ENCODE data around the gene NFKBIL1. TPM values are rescaled to one million over a fixed set of nuclear protein-coding genes. Genes with fewer than 3 reads are reported as not detected.

NFKBIL1 gene
- total RNA-seq, 1 experiment from 2014 or later = 19.5 TPM

DNA sequence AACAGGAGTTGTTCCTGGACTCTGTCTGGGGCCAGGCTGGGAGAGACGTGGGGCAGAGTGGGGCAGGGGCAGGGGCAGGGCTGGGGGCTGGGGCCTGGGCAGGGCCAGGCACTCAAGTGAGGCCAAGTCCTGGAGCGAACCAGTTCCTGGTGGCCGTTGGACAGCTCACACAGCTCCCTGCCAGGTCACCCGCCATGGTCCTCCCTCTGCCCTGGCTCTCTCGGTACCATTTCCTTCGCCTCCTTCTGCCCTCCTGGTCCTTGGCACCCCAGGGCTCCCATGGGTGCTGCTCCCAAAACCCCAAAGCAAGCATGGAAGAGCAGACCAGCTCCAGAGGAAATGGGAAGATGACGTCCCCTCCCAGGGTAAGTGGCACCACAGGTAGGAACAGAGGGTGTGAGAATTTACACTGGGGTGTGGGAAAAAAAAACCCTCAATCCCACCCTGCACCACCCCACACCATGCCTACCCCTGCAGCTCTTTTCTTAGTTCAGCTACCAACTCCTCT, 18.5 kb upstream of the NFKBIL1 start, which contains the start of gene MCCD1 (continued):
- peak; percentile 83 for TF ChIP-seq ZNF425 (CRISPR knock-in tag; conservative IDR thresholded peaks at IDR 0.05)
- TF ChIP-seq ZNF317 (CRISPR knock-in tag; IDR thresholded peaks at IDR 0.05; ENCODE audit: borderline replicate concordance, low read depth) = no peak
- TF ChIP-seq CREB1 (CRISPR knock-in tag; IDR thresholded peaks at IDR 0.05) = no peak
- TF ChIP-seq, protein P1, sequence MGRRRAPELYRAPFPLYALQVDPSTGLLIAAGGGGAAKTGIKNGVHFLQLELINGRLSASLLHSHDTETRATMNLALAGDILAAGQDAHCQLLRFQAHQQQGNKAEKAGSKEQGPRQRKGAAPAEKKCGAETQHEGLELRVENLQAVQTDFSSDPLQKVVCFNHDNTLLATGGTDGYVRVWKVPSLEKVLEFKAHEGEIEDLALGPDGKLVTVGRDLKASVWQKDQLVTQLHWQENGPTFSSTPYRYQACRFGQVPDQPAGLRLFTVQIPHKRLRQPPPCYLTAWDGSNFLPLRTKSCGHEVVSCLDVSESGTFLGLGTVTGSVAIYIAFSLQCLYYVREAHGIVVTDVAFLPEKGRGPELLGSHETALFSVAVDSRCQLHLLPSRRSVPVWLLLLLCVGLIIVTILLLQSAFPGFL (CRISPR knock-in tag; IDR thresholded peaks at IDR 0.05; ENCODE audit: borderline replicate concordance) = no peak
- no peak for TF ChIP-seq OVOL2 (CRISPR knock-in tag; IDR thresholded peaks at IDR 0.05; ENCODE audit: borderline replicate concordance)
- no peak for TF ChIP-seq NR1H2 (CRISPR knock-in tag; IDR thresholded peaks at IDR 0.05)
- no peak for TF ChIP-seq NFE2L1 (CRISPR knock-in tag; IDR thresholded peaks at IDR 0.05)
- TF ChIP-seq ZNF138 (CRISPR knock-in tag; conservative IDR thresholded peaks at IDR 0.05) = no peak
- peak; percentile 80; the same call in 1 of the 2 replicates for TF ChIP-seq PRRX2 (CRISPR knock-in tag; IDR thresholded peaks at IDR 0.05)
- TF ChIP-seq EMX1 (CRISPR knock-in tag; IDR thresholded peaks at IDR 0.05) = no peak; the same call in 1 of the 2 replicates
- TF ChIP-seq ETV6 (CRISPR knock-in tag; IDR thresholded peaks at IDR 0.05) = no peak
- TF ChIP-seq NFATC4 (CRISPR knock-in tag; IDR thresholded peaks at IDR 0.05) = peak; percentile 78
- peak; percentile 79; the same call in 1 of the 2 replicates for TF ChIP-seq ZMAT4 (CRISPR knock-in tag; IDR thresholded peaks at IDR 0.05)
- TF ChIP-seq FOXK1 (CRISPR knock-in tag; IDR thresholded peaks at IDR 0.05) = no peak
- TF ChIP-seq TEAD1 (CRISPR knock-in tag; IDR thresholded peaks at IDR 0.05) = no peak
- TF ChIP-seq ZNF219 (CRISPR knock-in tag; IDR thresholded peaks at IDR 0.05; ENCODE audit: borderline replicate concordance) = no peak

DNA sequence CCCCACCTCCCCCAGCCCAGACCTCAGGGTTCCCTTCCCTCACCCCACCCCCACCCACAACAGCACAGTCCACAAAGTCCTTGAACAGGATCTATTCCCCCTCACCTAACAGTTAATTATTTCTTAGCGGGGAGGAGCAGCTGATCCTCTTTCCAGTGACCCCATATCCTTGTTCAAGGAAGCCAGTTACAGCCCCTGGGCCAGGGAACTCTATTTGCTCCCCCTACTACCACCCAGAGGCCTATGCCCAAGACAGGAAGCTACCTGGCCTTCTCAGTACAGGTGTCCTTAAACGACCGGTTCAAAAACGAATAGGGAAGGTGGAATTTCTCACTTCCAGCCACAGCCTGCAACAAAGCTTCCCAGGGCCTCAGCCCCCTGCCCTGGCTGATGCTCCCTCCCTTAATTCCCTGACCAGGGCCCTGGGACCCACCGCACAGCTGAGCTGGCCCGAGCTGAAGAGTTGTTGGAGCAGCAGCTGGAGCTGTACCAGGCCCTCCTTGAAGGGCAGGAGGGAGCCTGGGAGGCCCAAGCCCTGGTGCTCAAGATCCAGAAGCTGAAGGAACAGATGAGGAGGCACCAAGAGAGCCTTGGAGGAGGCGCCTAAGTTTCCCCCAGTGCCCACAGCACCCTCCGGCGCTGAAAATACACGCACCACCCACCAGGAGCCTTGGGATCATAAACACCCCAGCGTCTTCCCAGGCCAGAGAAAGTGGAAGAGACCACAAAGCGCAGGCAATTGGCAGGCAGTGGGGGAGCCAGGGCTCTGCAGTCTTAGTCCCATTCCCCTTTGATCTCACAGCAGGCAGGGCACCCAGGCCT, 17.9 kb upstream of the NFKBIL1 start:
- peak; percentile 31 for ATAC-seq
- ChIA-PET POLR2A (interaction anchor here (0.9 to 2.2 kb wide), 5 partner anchors 12 to 35 kb away, joined by 3 to 17 read pairs (median 9); partner anchors contain the start of genes ATP6V1G2, DDX39B, MICB and NFKBIL1), CTCF (interaction anchor here (0.9 to 1.9 kb wide), 7 partner anchors 17 to 87 kb away, joined by 3 to 10 read pairs (median 3); partner anchors contain the start of genes ATP6V1G2 and MICB)
- DNase-seq (ENCODE audit: low spot score) = no peak
- no peak overlapping the region for H3K4me3 Mint-ChIP-seq
- H3K4me1 Mint-ChIP-seq = peaks cover 36% of the 10 kb centered on the region
- H3K27me3 Mint-ChIP-seq (ENCODE audit: low read depth) = no peaks in the 10 kb centered on the region
- H3K9me3 Mint-ChIP-seq = no peaks in the 10 kb centered on the region
- peak overlapping the region; percentile 65; the same call in 1 of the 2 replicates for H3K27ac Mint-ChIP-seq
- peaks cover 49% of the 10 kb centered on the region for H3K36me3 Mint-ChIP-seq
- TF ChIP-seq ETV6 (CRISPR knock-in tag; IDR thresholded peaks at IDR 0.05) = no peak
- peak; percentile 53 for TF ChIP-seq PRRX2 (CRISPR knock-in tag; IDR thresholded peaks at IDR 0.05)
- peak; percentile 74; the same call in 1 of the 2 replicates for TF ChIP-seq AR (CRISPR knock-in tag; IDR thresholded peaks at IDR 0.05)
- peak; percentile 66; the same call in 1 of the 2 replicates for TF ChIP-seq ZNF425 (CRISPR knock-in tag; conservative IDR thresholded peaks at IDR 0.05)
- peak; percentile 78; the same call in 1 of the 2 replicates for TF ChIP-seq EMX1 (CRISPR knock-in tag; IDR thresholded peaks at IDR 0.05)
- 0 out of 2 replicates have a peak, but pooled peaks have one; percentile 67 for TF ChIP-seq NFATC4 (CRISPR knock-in tag; IDR thresholded peaks at IDR 0.05)
- peak; percentile 41 for TF ChIP-seq ZNF671 (CRISPR knock-in tag; IDR thresholded peaks at IDR 0.05)
- TF ChIP-seq, protein P2, sequence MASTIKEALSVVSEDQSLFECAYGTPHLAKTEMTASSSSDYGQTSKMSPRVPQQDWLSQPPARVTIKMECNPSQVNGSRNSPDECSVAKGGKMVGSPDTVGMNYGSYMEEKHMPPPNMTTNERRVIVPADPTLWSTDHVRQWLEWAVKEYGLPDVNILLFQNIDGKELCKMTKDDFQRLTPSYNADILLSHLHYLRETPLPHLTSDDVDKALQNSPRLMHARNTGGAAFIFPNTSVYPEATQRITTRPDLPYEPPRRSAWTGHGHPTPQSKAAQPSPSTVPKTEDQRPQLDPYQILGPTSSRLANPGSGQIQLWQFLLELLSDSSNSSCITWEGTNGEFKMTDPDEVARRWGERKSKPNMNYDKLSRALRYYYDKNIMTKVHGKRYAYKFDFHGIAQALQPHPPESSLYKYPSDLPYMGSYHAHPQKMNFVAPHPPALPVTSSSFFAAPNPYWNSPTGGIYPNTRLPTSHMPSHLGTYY (CRISPR knock-in tag; IDR thresholded peaks at IDR 0.05) = 0 out of 2 replicates have a peak, but pooled peaks have one; percentile 8
